Activated CD4-positive, alpha-beta T cell treated with anti-CD3 and anti-CD28 coated beads for 1 hour (primary cell): ENCODE results near the gene AP1M1.
"Not testable (repeated sequence)": the region's sequence is repeated elsewhere in the genome, so short reads cannot be mapped to it uniquely, and the experiment has no call there.

Source experiments
- DNase-seq: peaks from one replicate; pipeline ENCODE4 v3.0.0-alpha.2; 2020

The AP1M1 gene

DNA sequence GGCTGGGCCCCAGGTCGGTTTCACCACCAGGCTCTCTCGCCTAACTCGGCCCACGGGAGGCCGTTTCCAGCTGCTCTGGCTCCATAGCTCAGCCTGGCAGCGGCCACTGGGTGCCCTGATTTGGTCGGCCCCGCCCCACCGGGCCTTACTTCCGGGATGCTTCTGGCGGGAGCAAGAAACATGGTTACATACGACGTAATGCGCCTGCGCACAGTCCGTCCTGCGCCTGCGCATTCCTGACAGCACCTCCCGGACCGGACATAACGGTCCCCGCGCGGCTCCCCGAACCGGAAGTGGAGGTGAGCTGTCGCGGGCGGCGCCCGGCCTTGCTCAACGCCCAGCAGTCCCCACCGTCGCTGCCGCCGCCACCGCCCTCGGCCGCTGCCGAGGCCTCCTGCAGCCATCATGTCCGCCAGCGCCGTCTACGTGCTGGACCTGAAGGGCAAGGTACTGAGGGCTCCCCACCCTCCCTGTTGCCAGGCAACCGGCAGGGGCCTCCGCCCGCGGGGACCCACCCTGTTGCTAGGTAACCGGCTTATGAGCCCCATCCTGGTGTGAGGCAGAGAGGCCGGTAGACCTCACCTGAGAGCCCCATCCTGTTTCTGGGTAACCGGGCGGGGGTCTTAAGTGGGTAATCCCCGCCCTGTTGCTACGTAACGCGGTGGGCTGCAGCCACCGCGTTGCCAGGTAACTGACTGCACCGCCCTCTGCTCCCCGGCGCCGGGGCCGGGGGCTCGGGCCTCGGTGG is at the start of gene AP1M1:
Gene AP1M1, plus strand, starts transcription at position 290 of the 748 bp plus-strand sequence. Its CDS starts 116 bp downstream, at position 406.
- DNase-seq, result peak; percentile 98

DNA sequence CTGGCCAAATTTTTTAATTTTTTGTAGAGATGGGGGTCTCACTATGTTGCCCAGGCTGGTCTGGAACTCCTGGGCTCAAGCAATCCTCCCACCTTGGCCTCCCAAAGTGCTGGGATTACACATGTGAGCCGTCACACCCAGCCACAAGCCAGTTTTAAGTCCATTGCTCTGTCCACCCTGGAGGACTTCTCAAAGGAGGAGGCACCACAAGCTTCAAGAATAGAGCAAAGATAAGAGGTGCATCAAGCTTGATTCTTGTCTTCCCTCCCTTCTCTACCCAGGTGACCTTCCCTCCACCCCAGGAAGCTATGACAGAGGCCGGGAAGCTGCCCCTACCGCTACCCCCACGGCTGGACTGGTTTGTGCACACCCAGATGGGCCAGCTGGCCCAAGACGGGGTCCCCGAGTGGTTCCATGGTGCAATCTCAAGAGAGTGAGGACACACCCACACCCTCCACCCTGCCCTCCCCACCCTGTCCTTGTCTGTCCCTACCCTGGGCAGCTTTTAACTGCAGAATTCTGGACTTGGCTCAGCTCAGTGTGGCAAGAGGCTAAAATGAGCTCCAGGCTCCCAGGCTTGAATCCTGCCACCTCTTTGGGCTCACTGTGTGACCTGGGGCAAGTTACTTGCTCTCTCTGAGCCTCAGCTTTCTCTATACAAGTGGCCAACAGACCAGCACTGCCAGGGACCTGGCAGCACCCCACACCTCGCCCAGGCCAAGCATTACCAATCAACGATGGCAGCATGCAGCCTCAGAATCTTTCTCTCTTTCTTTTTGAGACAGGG is 49.1 kb upstream of the AP1M1 start:
- DNase-seq, result no peak

DNA sequence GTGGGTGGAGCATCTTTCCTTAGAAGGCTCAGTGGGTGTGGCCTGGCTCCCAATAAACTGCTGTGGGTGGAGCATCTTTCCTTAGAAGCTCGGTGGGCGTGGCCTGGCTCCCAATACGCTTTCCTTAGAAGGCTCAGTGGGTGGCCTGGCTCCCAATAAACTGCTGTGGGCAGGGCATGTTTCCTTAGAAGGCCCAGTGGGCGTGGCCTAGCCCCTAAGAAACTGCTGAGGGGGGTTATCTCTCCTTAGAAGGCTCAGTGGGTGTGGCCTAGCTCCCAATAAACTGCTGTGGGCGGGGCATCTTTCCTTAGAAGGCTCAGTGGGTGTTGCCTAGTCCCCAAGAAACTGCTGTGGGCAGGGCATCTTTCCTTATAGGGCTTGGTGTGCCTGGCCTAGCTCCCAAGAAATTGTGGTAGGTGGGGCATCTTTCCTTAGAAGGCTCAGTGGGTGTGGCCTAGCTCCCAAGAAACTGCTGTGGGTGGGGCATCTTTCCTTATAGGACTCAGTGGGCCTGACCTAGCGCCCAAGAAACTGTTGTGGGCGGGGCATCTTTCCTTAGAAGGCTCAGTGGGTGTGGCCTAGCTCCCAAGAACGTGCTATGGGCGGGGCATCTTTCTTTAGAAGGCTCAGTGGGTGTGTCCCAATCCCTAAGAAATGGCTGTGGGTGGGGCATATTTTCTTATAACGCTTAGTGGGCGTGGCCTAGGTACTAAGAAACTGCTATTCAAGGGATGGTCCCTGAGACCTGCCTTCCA is 44.0 kb upstream of the AP1M1 start:
- DNase-seq, result no peak

DNA sequence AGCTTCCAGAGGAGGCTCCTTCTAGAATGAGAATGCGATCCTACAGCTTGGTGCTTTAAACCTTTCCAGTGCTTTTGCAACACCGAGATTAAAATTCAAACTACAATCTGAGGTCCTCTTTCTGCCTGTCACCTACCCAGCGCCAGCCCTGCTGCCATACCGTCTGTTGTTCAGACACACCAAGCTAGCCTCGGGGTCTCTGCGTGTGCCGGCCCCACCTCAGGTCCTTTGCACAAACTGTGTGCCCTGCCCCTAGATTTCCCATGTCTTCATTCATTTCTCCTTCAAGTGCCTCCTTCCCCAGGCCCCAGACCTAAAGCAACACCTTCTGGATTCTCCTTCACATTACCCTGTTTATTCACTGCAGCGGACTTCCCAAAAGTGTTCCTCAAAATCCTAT is 43.2 kb upstream of the AP1M1 start:
- DNase-seq, result no peak

DNA sequence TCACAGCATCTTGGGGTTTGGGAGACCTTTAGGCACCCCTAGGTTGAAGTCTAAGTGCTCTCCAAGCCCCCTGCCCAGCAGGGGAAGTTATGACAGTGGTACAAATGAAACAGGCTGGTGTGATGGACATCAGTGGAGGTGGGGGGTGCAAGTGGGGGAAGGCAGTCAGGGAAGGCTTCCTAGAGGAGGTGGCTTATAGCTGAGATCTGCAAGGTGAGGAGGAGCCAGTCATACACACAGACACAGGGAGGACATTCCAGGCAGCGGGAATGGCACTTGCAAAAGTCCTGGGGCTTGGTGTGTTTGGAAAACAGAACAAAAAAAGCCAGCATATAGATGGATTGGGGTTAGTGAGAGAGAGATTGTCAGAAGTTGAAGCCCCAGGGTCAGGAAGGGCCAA is 42.6 kb upstream of the AP1M1 start:
- DNase-seq, result no peak

DNA sequence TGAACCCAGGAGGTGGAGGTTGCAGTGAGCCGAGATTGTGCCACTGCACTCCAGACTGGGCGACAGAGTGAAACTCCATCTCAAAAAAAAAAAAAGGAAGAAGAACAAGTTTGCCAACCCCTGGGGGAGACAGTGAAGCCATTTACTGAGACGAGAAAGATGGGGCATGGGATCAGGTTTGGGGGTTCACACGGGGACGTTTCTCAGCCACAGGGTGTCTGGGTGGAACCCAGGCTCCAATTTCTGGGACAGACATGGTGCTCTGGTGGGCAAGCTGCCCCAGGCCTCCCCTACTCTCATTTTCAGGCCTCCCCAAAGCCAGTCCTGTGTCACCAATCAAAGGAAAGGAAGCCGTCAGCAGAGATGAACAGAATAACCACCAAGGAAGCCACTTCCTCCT is 40.8 kb upstream of the AP1M1 start:
- no peak for DNase-seq

DNA sequence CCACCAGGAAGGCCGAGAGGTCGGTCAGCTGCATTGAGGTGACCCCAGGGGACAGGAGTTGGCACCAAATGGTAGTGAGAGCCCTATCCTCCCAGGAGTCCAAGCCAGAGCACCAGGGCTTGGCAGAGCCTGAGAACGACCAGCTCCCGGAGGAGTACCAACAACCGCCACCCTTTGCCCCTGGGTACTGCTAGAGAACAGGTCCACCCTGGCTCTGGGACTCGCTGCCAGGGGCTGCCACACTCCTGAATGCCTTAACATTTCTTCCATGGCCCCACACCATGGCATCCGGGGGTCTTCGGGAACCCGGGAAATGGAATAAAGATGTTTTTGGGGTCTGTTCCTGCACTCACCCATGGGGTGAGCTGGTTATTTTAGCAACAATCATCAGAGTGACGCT is 40.1 kb upstream of the AP1M1 start:
- no peak for DNase-seq

DNA sequence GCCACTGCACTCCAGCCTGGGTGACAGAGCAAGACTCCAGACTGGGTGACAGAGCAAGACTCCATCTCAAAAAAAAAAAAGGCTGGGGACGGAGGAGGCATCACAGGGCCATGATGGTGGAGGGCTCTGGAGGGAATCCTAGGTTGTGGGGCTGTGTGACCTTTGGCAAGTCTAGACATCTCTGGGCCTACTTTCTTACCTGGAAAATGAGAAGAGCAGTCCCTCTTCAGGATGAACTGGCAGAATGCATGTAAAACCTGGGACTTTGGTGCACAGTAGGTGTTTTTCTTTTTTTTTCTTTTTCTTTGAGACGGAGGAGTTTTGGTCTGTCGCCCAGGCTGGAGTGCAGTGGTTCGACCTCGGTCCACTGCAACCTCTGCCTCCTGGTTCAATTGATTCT is 38.1 kb upstream of the AP1M1 start:
- no peak for DNase-seq

DNA sequence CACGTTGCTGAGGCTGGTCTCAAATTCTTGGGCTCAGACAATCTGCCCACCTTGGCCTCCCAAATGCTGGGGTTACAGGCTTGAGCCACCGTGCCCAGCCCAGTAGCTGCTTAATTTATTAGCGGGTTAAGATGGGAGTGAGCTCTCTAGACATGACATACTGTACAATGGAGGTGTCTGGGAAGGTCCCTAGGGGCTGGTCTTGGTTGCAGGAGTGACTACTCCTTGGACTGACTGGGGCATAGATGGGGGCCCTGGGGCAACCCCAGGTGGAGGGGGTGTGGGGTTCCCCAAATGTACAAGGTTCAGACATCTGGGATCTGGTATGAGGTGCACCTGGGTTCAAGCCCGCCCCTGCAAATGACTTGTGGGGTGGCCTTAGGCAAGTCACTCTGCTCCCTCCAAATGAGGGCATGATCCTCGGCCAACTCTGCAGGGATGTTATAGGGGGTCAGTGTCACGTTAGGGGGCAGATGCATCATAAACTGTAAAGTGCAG is 37.2 kb upstream of the AP1M1 start:
- no peak for DNase-seq

DNA sequence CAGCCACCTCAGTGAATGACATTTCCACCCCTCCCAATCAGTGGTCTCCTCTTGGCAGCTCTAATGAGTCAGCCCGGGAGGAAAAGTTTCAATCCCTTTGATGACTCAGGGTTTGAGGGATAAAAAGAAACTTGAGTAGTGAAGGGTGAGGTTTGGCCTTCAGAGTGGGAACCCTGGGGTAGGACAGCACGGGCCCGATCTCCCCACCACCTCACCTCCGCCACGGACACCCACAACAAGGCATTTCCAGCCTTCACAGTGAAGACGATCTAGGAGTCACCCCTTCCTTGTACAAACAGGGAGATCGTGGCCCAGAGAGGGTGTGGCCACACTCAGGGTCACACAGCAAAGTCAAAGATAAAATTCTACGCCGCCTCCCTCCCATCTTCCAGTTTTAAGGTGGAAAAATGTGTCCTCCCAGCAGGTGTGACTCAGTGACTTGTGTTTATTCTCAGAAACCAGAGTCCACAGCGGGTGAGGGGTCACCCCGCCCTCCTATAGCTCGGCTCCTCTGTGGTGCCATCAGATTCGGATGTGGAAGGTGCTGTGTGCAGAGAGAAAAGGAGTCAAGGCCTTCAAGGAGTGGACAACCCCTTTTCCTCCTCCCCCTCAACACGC is 36.7 kb upstream of the AP1M1 start:
- DNase-seq, result no peak

DNA sequence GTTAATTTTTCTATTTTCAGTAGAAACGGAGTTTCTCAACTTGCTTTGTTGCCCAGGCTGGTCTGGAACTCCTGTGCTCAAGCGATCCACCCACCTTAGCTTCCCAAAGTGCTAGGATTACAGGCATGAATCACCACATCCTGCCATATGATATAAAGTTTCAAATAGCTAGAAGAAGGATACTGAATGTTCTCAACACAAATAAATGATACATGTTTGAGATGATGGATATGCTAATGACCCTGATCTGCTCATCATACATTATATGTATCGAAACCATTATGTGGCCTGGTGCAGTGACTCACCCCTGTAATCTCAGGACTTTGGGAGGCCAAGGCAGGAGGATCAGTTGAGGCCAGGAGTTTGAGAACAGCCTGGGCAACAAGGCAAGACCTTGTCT is 35.9 kb upstream of the AP1M1 start:
- DNase-seq, result no peak

DNA sequence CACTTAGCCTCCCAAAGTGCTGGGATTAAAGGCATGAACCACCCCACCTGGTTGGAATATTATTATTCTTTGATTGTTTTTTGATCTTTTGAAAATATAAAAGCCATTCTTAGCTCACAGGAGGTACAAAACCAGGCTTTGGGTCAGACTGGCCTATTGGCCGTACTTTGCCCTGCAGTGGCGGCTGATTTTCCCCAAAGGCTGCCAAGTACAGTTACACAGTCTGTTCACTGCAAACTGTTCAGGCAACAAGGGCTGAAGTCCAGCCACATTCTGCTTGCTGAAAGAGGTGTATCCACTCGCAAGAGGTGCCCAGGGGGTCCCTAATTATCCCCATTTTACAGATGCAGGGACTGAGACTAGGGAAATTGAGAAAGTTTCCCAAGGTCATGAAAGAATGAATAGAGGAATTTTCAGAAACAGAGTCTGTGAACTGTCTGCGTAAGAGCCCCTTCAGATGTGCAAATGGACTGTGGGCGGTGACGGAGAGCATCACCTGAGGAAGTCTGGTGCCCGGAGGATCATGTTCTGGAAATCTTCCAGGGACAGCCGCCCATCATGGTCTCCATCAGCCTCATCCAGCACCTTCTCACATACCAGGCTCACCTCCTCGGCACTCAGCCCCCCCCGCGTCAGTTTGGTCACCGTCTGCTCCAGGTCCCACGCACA is 33.4 kb upstream of the AP1M1 start:
- no peak for DNase-seq

DNA sequence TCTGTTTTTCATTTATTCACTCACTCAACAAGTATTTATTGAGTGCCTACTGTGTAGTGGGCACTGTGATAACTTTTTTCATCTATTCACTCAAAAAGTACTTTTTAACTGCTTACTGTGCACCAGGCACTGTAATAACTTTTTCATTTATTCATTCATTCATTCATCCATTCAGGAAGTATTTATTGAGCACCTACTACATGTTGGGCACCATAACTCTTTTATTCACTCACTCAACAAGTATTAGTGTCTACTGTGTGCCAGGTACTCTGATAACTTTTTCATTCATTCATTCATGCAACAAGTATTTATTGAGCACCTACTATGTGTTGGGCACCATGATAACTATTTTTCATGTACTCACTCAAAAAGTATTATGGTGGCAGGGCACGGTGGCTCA is 31.3 kb upstream of the AP1M1 start:
- no peak for DNase-seq

DNA sequence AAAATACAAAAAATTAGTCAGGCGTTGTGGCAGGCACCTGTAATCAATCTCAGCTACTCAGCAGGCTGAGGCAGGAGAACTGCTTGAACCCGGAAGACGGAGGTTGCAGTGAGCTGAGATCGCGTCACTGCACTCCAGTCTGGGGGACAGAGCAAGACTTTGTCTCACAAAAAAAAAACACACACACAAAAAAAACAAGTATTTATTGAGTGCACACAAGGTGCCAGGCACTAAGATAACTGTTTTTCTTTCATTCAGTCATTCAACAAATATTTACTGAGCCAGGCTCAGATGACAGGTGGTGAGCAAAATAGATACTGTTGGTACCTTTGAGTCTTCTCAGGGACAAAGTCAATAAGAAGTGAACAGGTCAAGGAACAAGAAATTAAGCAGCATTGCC is 30.7 kb upstream of the AP1M1 start:
- DNase-seq, result no peak

DNA sequence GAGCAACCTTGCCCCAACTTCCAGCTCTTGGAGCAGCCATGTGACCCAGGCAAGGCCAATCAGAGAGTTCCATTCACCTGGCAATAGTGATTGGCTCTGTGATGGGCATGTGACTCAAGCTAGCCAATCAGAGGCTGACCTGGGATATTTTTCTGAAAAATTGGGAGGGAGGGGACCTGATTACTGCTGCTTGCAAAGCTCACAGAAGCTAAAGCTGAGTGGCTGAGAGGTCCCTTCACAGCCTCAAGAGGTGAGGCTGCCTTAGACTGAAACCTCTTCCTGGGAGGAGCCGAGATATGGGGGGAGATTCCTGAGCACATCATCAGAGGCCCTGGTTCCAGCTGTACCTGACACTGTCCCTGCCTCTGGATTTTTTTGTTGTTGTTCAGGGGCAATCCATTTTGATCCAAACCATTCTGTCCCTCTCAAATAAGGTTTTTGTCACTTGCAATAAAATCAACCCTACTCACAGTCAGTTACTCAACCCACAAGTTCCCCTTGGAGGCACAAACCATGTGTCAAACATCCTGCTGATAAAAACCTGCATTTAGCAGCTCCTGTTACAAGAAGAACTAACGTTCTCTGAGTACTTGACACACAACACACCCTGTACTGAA is 29.1 kb upstream of the AP1M1 start:
- no peak for DNase-seq

DNA sequence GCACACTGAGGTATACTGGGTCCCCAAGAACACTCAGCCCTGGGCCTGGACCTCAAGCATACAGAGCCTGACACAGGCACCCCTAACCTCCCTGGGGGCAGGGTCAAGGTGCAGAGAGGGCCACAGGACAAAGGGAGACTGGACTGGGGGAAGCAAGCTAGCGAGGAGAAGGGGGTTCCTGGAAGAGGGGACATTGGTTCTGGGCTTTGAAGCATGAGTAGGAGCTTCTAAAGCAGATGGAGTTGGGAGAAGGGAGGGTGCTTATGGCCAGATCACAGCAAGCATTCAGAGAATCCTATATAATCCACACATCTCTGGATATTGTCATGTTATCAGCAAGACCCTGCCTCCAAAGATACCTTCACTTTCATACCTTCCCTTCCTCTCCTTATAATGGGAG is 27.6 kb upstream of the AP1M1 start:
- no peak for DNase-seq

DNA sequence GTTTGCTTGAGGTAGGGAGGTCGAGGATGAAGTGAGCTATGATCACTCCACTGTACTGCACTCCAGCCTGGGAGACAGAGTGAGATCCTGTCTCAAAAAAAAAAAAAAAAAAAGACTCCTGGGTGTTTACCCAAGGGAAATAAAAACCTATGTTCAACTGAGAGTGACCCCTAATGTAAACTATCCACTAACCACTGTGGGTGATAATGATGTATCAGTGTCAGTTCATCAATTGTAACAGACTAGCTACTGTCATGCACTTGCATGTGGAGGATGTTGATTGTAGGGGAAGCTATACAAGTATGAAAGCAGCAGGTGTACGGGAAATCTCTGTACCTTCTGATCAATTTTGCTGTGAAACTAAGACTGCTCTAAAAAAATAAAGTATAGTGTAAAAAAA is 21.8 kb upstream of the AP1M1 start:
- DNase-seq, result no peak

DNA sequence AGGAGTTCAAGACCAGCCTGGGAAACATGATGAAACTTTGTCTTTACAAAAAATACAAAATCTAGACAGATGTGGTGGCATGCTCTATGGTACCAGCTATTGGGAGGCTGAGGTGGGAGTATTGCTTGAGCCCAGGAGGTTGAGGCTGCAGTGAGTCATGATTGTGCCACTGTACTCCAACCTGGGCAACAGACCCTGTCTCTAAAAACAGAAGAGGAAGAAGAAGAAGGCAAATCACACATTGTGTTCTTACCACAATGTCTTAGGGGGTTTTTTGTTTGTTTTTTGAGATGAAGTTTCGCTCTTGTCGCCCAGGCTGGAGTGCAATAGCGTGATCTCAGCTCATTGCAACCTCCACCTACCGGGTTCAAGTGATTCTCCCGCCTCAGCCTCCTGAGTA is 18.8 kb upstream of the AP1M1 start:
- not testable (repeated sequence) for DNase-seq

DNA sequence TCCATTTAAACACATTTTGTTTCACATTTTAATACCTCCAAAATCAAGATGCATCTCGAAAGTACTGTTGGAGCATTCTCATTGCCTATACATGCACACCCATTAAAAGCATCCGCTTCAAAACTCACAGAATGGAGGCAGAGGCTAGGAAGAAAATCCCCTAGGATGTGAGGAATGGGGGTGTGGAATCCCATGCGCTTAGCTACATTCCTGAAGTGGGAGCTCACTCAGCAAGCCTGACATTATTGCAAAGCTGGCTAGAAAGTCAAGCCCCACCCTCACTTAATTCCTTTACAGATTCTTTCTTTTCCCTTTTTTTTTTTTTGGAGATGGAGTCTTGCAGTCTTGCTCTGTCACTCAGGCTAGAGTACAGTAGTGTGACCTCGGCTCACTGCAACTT is 17.1 kb upstream of the AP1M1 start:
- no peak for DNase-seq

DNA sequence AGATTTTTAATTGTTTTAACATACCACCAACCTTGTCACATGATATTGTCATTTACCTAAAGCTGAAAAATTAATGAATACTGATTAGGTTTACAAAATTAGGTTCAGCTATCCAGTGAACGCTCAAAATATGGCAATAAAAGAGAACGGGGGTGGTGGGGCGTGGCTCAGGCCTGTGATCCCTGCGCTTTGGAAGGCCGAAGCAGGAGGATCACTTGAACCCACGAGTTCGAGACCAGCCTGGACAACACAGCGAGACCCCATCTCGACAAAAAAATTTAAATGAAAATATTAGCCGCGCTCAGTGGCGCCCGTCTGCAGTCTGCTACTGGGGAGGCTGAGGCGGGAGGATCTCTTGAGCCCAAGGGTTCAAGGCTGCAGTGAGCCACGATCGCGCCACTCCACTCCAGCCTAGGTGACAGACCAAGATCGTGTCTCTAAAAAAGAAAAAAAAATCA is 13.0 kb upstream of the AP1M1 start:
- no peak for DNase-seq

DNA sequence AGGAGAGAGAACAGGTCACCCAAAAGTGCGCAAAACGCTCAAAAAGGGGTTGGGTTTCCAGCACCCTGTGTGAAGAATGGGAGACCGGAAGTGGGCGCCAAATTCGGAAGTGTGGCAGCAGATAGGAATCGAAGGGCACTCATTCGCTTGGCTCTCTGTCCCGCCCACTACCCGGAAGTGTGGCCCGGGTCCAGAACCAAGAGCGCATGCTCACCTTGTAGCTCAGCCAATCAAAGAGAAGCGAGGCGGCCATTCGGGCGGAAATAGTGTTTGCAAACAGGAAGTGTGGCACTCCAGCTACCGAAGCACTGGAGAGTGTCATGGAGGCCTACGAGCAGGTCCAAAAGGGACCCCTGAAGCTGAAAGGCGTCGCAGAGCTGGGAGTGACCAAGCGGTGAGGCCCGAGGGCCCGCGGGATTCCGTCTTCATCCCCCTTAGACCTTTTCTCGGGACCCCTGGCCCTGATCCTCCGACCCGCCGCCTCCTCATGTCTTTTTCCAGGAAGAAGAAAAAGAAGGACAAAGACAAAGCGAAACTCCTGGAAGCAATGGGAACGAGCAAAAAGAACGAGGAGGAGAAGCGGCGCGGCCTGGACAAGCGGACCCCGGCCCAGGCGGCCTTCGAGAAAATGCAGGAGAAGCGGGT is 12.5 kb upstream of the AP1M1 start, which contains the start of gene FAM32A:
Gene FAM32A, plus strand, starts transcription at position 288 of the 645 bp plus-strand sequence. Its CDS starts 33 bp downstream, at position 321.
- DNase-seq, result peak; percentile 98
